Dermis microvascular lymphatic vessel endothelial cell (primary cell): ENCODE results near the gene AMIGO3. TPM values are rescaled to one million over a fixed set of nuclear protein-coding genes. Genes with fewer than 3 reads are reported as not detected.

Experiments
- DNase-seq, 2 donors: peaks; one replicate each; pipeline versions ENCODE4 v3.0.0 to v3.0.0-alpha.2; 2010; ENCODE audit warnings: low read depth in 2 of 2
- total RNA-seq: library from RNA; depleted of rRNA; stranded (reverse); fragments of >200 nt; gene quantifications from 2 replicates; pipeline ENCODE4 v1.2.1, GENCODE V29; 2014

The AMIGO3 gene
- total RNA-seq, 1 donor from 2014 or later: not detected

DNA sequence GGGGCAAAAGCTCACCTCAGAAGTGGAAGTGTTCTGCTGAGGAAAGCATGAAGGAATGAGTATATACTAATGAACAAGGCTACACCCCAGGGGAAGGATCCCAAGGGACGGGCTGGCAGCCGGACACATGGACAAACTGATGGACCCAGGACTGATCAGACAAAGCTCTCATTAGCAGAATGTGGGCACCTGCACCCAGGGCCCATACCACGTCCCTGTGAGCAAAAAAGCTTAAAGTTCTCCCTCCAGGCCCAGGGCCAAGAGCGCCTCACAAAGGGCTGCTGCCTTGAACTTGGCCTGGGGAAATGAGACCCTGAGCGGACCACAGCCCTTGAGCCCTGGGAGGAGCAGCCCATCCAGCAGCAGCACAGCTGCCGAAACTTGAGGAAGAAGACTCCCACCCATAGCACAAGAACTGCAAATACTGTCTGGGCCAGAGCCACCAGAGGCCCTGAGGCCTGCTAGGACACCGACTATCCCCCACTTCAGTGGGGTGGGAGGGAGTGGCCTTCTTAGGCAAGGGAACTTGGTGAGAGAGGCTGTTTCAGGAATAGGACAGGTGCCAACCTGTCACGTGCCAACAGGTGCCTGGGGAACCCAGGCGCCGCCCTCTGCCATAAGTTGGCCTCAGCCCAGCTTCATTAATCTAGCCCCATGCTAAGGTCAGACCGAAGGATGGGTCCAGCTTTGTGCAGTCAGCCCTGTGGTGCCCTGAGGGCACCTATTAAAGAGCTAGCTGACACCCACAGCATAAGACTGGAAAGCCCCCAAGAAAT, 6.6 kb upstream of the AMIGO3 start:
- DNase-seq: no peak

DNA sequence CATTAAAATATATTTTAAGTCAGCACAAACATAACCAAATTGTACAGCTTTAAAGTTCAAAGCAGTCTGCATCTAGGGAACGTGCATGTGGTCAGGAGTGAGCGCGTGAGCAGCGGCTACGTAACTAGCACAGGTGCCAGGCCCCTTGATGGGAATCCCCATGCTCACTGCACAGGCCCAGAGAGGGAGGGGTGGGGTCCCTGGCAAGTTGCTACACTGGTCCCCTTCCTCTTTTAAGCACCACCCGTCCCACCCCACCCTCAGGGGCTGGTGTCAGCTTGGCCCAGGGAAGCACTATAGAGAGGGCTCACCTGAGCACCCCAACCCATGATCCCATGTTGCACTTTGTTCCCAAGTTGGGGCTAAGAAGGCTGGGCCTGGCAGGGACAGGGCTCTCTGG, 5.1 kb upstream of the AMIGO3 start:
- peak in 1 of 2 donors; percentile 38 for DNase-seq

DNA sequence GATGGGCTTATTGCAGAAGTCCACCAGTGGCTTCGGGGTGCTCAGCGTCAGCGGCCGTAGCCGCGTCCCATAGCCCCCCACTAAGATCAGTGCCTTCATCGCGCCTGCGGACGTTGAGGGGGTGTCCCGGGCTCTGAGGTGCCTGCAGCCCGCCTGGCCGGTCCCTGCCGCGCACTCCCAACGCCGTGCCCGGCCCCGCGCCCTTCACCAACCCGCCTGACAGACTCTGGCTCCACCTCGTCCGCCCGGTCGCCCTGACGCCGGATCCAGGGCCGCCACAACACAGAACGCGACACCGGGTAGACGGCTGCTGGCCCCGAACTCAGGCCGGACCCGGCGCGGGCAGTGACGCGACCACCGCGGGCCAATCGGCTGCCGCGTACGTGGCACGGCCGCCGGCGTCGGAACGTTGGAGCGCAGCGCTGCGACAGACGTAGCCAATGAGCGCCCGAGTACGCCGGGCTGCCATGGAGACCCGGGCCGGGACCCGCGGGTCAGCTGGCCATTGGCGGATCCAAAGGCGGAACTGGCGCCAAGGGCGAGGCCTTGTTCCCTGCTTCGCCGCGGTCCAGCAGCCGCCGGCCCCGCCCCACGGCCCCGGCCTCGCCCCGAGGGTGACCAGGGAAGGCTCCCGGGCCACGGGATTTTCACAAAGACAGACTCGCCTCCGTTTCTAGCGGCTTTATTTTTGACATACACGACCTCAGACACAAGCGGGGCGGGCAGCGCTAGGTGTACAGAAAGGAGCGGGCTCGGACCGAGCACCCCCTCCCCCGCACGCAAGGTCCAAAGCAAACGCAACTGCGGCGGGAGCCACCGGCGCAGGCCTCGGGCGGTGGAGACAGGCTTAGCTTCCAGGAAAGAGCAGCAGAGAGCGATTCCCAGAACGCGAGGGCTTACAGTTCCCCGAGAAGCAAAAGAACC, 4.4 kb upstream of the AMIGO3 start, which contains the start of gene GMPPB:
GMPPB (minus strand) TSS at position 324 of the 924 bp plus-strand sequence; CDS start at position 99, 225 bp downstream.
- DNase-seq: peak; percentile 92 to 99

GRCh38 chr3:49723296-49723627, 3.8 kb upstream of the AMIGO3 start:
- DNase-seq: peak; percentile 33 to 80

GRCh38 chr3:49722896-49723295, 3.4 kb upstream of the AMIGO3 start:
- DNase-seq: no peak

DNA sequence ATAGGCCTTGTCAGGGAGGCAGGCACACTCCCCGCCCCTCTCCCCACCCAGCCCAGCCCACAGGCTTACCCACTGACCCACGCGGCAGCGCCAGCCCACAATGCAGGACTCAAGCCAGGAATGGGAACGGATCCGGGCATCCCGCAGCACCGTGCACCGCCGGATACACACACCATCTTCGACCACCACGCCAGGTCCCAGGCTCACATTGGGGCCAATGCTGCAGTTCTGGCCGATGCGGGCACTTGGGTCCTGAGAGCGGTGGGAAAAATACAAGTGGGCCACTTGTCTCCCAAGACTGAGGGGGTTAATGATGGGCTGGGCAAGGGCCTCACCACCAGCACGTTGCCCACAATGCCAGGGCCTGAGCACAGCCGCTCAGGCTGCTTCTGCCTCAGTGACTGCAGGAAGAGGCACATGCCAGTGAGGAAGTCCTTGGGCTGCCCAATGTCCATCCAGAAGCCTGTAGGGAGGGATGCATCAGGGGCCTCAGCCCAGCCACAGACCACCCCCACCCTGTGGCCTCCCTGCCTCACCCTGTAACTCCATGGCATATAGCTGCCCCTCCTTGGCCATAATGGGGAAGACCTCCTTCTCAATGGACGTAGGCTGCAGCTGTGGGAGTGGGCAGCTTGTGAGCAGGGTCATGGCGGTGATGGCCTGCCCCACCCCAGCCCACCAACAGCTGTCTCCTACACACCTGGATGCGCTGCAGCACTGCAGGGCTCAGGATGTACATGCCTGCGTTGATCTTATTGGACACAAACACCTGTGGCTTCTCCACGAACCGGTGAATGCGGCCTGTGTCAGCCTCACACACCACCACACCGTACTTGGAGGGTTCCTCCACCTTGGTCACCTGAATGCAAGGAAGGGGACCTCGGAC, 2.7 kb upstream of the AMIGO3 start:
- DNase-seq: no peak

- DNase-seq: no peak
Observed at GRCh38 chr3:49721596-49721895, 2.1 kb upstream of the AMIGO3 start.

GRCh38 chr3:49720855-49721595, 1.5 kb upstream of the AMIGO3 start:
- no peak for DNase-seq

DNA sequence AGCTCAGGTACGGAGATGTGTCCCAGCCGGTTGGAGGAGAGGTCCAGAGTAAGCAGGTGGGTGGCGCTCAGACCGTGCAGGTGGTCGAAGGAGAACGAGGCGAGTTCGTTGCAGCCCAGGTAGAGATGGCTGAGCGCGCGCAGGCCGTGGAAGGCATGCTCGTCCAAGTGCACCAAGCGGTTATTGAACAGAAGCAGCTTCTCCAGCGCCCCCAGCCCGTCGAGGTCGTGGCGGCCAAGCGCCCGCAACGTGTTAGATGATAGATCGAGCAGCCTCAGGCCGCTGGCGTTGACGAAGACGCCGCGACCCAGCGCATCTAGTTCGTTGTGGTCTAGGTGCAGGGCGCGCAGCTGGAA, 648 bp downstream of the AMIGO3 start:
- peak in 1 of 2 donors; percentile 25 for DNase-seq

DNA sequence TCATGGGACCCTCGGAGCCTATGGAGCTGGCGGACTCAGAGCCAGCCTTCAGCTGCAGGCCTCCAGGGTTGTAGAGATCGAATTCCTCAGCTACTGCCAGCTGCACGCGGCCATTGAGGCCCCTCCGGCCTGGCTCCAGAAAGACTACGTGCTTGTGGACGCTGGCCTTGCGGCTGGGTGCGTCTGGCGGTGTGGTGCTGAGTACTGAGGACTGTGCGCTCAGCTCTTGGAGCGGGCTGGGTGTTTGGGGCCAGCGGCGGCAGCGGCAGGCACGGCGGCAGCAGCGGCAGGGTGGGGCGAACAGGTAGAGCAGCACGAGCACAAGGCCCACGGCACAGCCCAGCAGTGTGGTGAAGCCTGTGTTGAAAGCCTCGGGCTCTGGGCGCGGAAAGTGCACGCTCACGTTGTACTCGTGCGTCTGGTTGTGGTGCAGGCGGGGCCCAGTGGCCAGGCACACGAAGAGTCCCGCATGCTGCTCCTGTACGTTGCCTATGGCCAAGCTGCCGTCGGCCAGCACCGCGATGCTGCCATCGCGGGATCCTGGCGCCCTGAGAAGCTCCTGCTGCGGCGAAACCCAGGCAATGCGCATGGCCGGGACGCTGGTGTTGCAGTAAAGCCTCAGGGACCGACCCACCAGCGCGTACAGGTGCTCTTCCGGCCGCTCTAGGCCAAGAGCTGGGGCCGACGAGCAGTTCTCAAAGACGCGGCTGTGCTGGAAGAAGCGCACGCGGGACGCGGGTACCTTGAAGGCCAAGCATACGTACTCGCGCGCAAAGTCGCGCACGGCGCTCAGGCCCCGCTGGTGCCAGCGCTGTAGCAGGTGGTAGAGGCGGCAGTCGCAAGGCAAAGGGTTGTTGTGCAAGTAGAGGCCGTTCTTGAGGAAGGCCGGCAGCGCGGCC, 1.3 kb downstream of the AMIGO3 start:
- no peak for DNase-seq

GRCh38 chr3:49717211-49717958, 2.1 kb downstream of the AMIGO3 start:
- no peak for DNase-seq

GRCh38 chr3:49716691-49717210, 2.7 kb downstream of the AMIGO3 start:
- no peak for DNase-seq

GRCh38 chr3:49716169-49716568, 3.3 kb downstream of the AMIGO3 start:
- no peak for DNase-seq

DNA sequence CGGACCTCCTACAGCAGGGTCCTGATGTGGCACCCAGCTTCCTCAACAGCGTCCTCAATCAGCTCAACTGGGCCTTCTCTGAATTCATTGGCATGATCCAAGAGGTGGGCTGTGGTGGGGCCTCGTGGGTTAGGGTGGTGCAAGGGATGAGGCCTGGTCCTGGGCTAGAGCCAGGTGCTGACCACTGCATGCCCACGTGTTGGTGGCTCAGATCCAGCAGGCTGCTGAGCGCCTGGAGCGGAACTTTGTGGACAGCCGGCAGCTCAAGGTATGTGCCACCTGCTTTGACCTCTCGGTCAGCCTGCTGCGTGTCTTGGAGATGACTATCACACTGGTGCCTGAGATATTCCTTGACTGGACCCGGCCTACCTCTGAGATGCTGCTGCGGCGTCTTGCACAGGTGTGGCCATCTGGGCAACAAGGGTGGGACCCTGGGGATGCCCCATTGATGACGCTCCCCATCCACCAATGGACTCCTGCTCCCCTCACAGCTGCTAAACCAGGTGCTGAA, 3.8 kb downstream of the AMIGO3 start:
- no peak for DNase-seq

GRCh38 chr3:49714728-49715550, 4.5 kb downstream of the AMIGO3 start:
- no peak for DNase-seq

- no peak for DNase-seq
Observed at GRCh38 chr3:49713336-49714105, 6.0 kb downstream of the AMIGO3 start.

GRCh38 chr3:49712631-49713317, 6.7 kb downstream of the AMIGO3 start:
- DNase-seq: no peak
